Fibroblast of mammary gland (primary cell): ENCODE data around the gene ZSWIM6.

Experiments
- DNase-seq: peaks from one replicate; pipeline ENCODE4 v3.0.0-alpha.2; 2010; ENCODE audit warnings: low read depth
- H3K4me3 ChIP-seq: 2 replicates; pipeline ENCODE4 v1.5.1; 2011; ENCODE audit warnings: low read depth, mild to moderate bottlenecking, low read length, moderate library complexity; ENCODE audit not compliant: control insufficient read depth
- CTCF ChIP-seq: conservative IDR thresholded peaks from 2 replicates; pipeline ENCODE4 v1.5.1; 2011; ENCODE audit warnings: low read depth, low read length, inconsistent platforms; ENCODE audit not compliant: control insufficient read depth, insufficient read depth

The ZSWIM6 gene

GRCh38 chr5:61353293-61353692, 21.2 kb downstream of the ZSWIM6 start:
- no peak overlapping the region for H3K4me3 ChIP-seq
- no peak for TF ChIP-seq CTCF
- DNase-seq, result no peak

- H3K4me3 ChIP-seq, result no peak overlapping the region
- DNase-seq, result no peak
- no peak for TF ChIP-seq CTCF
Observed at GRCh38 chr5:61354199-61354598, 22.1 kb downstream of the ZSWIM6 start.

GRCh38 chr5:61357745-61358144, 25.7 kb downstream of the ZSWIM6 start:
- peak; percentile 45 for DNase-seq
- no peak overlapping the region for H3K4me3 ChIP-seq
- peak; percentile 59 for TF ChIP-seq CTCF

GRCh38 chr5:61362796-61363368, 30.8 kb downstream of the ZSWIM6 start:
- no peak overlapping the region for H3K4me3 ChIP-seq
- peak; percentile 20 for DNase-seq
- peak; percentile 32 for TF ChIP-seq CTCF

- no peak overlapping the region for H3K4me3 ChIP-seq
- DNase-seq, result no peak
- TF ChIP-seq CTCF, result no peak
Observed at GRCh38 chr5:61363401-61364114, 31.5 kb downstream of the ZSWIM6 start.

GRCh38 chr5:61366497-61367240, 34.6 kb downstream of the ZSWIM6 start:
- no peak for DNase-seq
- no peak for TF ChIP-seq CTCF
- no peak overlapping the region for H3K4me3 ChIP-seq
